GM12892 (cell line): ENCODE results near the gene PDZD2.
"Not testable (repeated sequence)": the region's sequence is repeated elsewhere in the genome, so short reads cannot be mapped to it uniquely, and the experiment has no call there.

Source experiments
- DNase-seq: peaks from one replicate; pipeline ENCODE4 v3.0.0; 2011; ENCODE audit not compliant: insufficient read length
- FAIRE-seq: peaks from 2 replicates; lab custom pipeline; 2011; peaks lifted over from hg19 to GRCh38; lab: Jason Lieb, UNC
- POLR2A ChIP-seq: IDR thresholded peaks from 2 replicates; pipeline ENCODE4 v1.6.1; 2011; ENCODE audit warnings: low read depth, low read length, control low read depth
- POLR2AphosphoS5 ChIP-seq: IDR thresholded peaks from 2 replicates; pipeline ENCODE4 v1.6.1; 2011; ENCODE audit warnings: low read depth, low read length, control low read depth
- TAF1 ChIP-seq: IDR thresholded peaks from 2 replicates; pipeline ENCODE4 v1.6.1; 2011; ENCODE audit warnings: low read depth, mild to moderate bottlenecking, control low read depth, low read length, borderline replicate concordance

PDZD2 gene

DNA sequence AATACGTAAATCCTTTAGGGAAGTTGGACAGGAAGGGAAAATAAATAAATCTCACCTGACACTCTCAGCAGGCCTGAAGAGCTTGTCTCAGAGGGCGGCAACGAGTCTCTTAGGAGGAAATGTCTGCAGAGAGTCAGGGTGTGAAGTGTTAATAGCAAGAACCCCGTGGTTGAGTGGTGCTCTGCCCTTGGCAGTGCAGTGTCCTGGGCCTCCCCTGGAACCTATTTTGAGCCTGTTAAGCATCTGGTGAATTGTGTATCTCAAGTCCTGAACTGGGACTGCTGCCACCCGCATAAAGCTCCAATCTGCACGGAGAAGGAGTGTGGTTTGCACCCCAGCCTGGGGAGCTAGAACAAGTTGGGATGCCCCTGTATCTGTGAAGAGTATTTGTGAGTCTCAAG, 323.4 kb downstream of the PDZD2 start:
- no peak for DNase-seq
- no peak for FAIRE-seq
- TF ChIP-seq POLR2AphosphoS5, result no peak

GRCh38 chr5:31962871-31963307, 324.0 kb downstream of the PDZD2 start:
- TF ChIP-seq TAF1 (no peak), POLR2A (no peak), POLR2AphosphoS5 (no peak)
- no peak for DNase-seq
- FAIRE-seq, result no peak

DNA sequence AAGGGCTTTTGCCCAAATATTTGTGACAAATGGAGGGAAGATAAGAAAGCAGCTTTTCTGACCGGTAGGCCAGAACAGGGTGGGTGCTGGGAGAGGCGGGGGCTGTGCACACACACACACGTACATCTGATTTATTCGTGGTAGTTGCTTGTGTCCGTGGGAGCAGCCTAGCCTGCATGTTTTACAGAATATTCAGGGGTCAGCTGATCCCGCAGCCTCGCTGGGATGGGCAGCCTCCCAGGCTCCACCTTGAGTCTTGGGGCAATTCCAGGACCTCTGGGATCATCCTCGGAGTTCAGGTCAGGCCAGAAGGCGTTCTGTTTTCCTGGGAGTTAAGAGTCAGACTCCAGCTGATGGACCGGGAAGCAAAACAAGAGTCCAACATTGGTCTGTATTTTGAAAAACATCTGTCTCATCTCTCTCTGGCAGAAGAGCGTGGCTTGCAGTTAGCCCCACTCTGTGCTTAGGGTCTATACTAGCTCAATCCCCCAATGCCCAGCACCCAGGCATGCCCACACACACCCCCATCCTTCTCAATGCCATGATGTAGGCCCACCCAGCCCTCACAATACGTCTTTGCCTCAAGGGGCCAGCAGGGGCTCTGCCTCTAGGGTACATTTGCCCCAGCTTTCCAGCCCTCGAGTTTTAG, 324.6 kb downstream of the PDZD2 start:
- TF ChIP-seq TAF1, result no peak
- TF ChIP-seq POLR2AphosphoS5, result no peak
- TF ChIP-seq POLR2A, result no peak
- DNase-seq, result no peak
- FAIRE-seq, result no peak

DNA sequence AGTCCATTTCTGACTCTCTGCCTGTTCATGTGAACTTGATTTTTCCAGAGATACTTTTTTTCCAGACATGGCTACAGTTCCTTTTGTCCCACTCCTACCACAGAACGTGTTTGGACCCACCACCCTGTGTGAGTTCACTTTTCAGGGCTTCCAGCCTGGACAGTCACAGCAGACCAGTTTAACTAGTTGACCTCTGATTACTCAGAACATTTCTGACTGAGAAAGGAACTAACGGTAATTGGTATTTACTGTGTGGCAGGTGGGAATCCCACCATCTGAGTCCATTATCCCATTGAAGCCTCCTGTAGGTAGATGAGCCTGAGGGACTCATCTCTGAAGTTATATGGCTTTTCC, 325.1 kb downstream of the PDZD2 start:
- TF ChIP-seq POLR2AphosphoS5 (no peak), POLR2A (no peak), TAF1 (no peak)
- DNase-seq (no peak), FAIRE-seq (no peak)

DNA sequence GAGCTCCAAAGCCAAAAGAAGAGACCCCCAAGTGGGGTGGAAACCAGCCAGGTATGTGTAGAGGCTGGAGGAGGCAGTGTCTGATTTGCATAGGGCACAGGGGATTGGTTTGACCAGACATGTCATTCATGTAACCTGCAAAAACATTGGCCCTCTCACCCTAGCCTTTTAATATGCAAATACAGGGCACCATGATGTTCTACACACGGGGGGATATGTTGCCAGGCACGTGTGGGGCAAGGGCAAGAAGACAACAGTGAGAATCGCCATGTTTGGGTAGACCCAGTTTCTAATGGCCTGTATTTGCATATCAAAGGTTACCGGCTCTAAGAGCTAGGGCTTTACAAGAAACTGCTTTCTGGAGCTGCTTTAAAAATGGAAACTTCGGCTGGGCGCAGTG, 326.3 kb downstream of the PDZD2 start:
- FAIRE-seq (no peak), DNase-seq (no peak)
- TF ChIP-seq POLR2AphosphoS5 (no peak), TAF1 (no peak), POLR2A (no peak)

DNA sequence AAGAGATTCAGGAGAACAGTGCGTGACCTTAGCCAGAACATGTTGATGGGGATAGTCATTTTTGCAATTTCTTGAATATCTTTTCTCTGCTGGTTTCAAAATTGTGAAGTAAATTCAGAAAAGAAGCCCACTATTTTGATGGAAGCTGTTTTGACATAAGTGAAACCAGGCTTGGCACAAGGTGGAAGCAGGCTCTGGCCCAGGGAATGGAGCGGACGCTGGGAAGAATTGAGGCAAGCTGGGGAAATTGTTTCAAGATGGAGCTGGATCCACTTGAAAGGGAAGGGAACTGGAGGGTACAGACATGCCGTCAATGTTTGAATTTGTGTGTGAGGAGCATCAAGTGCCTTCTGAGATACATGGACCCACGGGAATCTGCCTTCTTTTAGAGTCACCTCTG, 328.0 kb downstream of the PDZD2 start:
- FAIRE-seq (no peak), DNase-seq (no peak)
- no peak for TF ChIP-seq TAF1

GRCh38 chr5:31967461-31967860, 328.5 kb downstream of the PDZD2 start:
- no peak for FAIRE-seq
- DNase-seq, result no peak
- TF ChIP-seq TAF1, result no peak
- TF ChIP-seq POLR2A, result no peak
- no peak for TF ChIP-seq POLR2AphosphoS5

DNA sequence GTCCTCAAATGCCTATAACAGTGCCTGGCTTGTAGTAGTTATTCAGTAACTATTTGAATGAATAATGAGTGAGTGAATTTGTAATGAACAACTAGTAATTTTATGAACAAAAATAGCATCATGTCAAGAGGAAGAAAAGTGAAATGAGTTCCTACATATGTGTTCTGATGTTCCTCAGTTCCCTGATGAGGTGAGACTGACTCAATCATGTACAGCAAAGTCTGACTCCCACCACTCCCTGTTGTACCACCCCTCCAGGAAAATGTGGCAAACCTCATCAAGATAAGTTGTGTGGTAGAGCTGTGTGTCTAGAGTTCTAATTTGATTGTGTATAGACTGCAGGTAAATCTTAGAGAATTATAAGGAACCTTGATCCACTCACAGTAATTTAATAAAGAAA, 333.6 kb downstream of the PDZD2 start:
- no peak for DNase-seq
- FAIRE-seq, result no peak
- no peak for TF ChIP-seq POLR2AphosphoS5
- TF ChIP-seq POLR2A, result no peak
- no peak for TF ChIP-seq TAF1

GRCh38 chr5:31975189-31975612, 336.3 kb downstream of the PDZD2 start:
- FAIRE-seq, result not testable (repeated sequence)

GRCh38 chr5:31976169-31976568, 337.2 kb downstream of the PDZD2 start:
- DNase-seq, result no peak
- no peak for FAIRE-seq
- no peak for TF ChIP-seq POLR2AphosphoS5
- TF ChIP-seq TAF1, result no peak
- TF ChIP-seq POLR2A, result no peak

More at GRCh38 chr5:31975189-31975612, 336.3 kb downstream of the PDZD2 start:
- DNase-seq, result not testable (repeated sequence)

- DNase-seq (no peak), FAIRE-seq (no peak)
- TF ChIP-seq TAF1 (no peak), POLR2AphosphoS5 (no peak), POLR2A (no peak)
Measured at GRCh38 chr5:31981361-31981945, 342.5 kb downstream of the PDZD2 start.

DNA sequence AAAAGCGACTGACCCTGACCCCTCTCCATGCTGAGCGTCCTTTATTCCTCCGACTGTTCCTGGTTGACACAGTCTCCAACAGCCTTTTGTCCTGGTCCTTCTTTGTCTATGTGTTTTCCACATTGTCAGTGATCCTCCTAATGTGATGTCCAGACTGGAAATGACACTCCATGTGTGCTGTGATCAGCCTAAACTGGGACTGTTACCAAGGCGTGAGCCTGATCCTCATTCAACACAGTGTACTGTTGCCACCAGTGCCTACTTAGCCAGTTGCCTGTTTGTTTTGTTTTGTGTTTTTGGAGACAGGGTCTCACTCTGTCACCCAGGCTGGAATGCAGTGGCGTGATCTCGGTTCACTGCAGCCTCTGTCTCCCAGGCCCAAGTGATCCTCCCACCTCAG, 343.1 kb downstream of the PDZD2 start:
- DNase-seq, result no peak
- FAIRE-seq, result no peak
- TF ChIP-seq TAF1 (no peak), POLR2A (no peak), POLR2AphosphoS5 (no peak)

DNA sequence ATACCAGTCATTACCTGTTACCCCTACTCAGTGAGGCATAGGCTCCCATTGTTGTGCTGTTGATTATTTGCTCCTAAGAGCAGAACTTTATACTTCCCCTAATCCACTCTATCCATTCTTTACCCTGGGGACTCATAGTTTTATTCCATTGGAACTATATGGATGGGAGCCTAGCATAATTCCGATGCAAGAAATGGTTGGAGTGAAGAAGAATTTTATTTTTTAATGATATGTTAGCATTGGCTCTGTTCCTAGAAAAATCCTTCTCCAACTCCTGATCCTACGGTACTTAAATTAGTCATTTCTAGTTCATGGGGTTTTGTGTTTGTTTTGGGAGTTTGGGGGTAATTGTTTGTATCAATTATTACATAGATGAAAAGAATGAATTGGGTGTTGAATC, 343.7 kb downstream of the PDZD2 start:
- TF ChIP-seq POLR2AphosphoS5 (no peak), TAF1 (no peak), POLR2A (no peak)
- DNase-seq, result no peak
- FAIRE-seq, result no peak

DNA sequence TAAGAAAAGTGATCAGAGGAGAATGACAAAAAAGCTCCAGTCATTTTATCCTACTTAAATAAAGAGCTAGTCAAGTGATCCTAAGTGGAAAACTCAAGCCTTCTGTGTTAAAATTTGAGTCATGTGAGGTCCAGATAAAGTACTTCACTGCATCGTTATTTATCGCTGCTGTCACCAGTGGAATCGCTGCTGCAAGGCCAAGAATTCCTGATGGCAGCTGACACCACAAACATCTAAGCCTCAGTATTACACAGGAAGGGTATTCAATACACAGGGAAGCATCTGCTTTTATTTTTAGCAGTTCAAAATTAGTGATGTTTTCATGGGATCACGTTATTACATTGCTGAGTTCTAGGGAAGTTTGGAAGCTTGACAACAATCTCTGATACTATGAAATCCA, 344.9 kb downstream of the PDZD2 start:
- TF ChIP-seq POLR2A, result no peak
- no peak for TF ChIP-seq POLR2AphosphoS5
- no peak for TF ChIP-seq TAF1

More for the DNA sequence above, 344.9 kb downstream of the PDZD2 start:
- no peak for DNase-seq
- FAIRE-seq, result no peak
